ENCODE data around the gene CFAP74.
"Not testable (repeated sequence)": the region's sequence is repeated elsewhere in the genome, so short reads cannot be mapped to it uniquely, and the experiment has no call there.

Gene CFAP74

DNA sequence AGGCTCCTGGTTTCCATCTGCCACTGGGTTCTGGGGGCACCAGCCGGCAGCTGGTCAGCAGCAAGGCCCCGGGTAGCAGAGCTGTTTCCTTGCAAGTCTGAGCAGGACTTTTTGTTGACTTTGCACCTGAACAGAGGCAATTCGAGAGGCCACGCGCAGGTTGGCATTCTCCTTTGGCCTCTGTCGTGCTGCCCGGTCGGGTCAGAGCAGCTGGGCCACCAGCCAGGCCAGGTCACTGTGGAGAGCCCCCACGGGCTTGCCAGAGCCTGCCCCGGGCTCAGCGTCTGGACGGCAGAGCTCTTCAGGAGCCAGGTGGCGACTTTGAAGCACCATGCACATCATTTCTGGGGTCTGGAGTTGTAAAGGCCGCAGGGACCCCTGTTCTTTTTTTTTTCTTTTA, 56.1 kb downstream of the CFAP74 start:
- DNase-seq, result no peak

DNA sequence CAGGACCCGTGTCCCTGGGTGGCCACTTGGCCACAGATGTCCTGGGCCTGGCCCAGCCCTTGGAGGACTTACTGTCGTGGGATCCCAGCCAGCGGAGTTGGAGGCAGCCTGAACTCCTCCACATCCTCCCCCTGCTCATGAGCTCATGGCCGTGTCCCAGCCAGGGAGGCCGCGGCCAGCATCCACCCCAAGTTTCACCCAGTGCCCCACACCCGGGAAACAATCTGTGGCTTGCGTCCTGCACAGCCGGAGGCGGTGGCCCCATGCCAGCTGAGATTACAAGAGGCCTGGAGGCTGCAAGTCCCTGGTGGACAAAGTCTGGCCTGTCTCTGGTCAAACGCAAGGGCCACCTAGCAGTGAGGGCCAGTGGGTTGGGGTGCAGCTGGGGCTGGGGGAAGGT, 57.0 kb downstream of the CFAP74 start:
- DNase-seq, result no peak

DNA sequence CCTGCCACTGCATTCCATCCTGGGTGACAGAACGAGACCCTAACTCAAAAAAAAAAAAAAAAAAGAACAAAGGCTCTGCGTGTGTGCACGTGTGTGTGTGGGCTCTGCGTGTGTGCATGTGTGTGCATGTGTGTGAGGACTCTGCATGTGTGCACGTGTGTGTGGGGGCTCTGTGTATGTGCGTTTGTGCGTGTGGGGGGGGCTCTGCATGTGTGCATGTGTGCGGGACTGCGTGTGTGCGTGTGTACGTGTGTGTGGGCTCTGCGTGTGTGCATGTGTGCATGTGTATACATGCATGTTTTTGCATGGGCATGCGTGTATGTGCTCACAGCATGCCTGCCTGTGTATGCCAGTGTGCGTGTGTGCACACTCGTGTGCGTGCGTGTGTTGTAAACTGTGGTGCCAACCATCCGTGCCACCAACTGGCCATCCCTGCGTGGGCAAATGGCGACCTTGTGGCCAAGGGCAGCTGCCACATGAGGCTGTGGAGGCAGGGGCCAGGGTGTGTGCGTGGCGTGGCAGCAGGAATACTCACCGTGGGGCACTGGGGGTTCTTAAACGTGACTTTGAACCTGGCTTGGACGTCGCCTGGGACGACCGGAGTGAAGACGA, 57.7 kb downstream of the CFAP74 start:
- DNase-seq, result no peak

DNA sequence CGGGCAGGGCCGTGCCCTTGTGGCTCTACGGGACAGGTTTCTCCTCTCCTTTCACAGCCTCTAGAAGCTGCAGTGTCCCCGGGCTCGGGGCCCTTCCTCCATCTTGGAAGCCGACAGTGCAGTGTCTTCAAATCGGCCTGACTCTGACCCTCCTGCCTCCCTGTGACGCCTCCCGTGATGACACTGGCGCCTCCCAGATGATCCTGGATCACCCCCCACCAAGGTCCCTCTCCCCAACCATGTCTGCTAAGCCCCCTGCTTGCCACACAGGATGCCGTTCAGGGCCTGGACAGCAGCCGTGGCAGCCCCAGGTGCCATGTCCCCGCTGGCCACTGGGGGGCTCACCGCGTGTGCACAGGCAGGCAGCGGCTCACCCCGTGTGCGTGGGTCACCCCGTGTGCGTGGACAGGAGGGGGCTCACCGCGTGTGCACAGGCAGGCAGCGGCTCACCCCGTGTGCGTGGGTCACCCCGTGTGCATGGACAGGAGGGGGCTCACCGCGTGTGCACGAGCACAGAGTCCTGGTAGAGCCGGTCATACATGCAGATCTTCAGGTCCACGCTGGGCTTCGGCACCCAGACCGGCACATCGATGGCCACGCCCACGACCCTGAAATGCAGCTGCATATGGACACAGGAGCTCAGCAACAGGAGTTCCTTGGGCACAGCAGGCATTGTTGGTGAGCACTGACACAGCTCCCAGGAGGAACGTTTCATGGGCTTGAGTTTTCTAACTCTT, 59.6 kb downstream of the CFAP74 start:
- DNase-seq, result peak; percentile 45 to 77 (median 60)

DNA sequence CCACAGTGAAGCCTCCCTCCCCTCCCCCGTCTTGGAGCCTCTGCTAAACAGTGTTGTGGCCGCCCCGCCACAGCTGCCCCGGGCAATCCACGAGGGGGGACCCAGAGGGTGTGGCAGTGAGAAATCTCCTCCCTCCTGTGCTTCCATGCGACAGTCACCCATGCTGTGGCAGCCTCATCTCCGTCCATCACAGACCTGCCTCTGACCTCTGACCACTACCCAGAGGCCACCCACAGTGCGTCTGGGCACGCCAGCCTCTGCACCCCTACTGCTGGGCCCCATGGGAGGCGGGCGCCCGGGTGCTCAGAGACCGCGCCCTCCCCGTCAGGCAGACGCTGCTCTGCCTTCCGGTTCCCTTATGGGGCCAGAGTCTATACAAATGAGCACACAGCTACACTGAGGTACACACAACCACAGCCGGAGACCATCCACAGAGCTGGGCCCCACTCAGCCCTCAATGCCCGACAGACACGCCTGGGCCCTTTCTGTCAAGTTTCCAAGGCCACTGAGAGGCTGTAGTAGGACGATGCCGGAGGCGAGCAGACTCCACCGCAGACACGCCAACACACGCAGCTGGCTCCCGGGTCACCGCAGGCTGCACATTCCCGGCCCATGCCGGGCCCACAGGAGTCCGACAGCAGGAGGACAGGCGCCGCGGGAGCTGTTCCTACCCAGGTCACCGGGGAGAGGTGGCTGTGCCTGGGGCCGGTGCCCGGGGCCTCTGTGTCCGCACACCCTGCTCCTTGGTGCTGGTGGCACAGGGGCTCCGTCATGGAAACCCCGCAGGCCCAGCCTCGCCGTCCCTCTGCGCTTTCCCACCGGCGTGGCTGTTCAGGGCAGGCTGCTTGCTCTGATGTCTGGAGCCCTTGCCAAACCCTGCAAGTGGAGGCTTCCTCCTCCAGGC, 60.6 kb downstream of the CFAP74 start:
- DNase-seq, result no peak

DNA sequence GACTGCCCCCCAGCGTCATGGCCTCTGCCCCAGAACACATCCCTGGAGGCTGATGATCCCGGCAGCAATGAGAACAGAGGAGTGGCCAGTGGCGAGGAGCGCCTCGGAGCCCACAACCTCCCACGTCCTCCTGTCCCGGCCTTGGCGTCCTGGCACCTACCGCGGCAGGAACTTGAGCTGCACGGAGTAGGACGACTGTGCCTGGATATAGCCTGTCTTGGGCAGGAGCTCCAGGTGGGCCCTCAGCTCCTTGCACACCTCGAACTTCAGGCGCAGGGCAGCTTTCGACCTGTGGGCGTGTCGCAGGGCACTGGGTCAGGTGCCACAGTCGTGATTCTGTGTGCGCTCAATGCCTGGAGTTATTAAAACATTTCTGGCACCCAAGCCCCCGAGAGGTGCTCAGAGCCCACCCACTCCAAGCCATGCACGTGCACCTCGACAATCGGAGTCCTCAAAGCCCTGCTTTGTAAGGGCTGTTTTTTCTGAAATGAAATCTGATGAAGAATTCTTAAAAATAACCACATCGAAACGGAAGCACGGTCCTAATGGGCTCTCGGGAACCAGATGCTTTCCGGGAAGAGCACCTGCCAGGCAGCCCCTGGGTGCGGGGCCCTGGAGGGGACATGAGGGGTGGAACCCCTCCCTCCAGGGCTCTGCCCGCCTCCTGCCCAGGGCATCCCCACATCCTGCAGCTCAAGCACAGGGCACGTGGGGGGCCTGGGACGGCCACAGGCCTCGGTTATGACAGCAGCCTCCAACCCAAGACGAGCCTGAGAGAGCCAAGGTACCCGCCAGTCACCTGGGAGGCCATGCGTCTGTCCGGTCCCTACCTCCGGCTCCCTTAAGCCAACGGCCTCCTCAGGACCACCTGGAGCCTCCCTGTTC, 61.5 kb downstream of the CFAP74 start:
- no peak for DNase-seq

DNA sequence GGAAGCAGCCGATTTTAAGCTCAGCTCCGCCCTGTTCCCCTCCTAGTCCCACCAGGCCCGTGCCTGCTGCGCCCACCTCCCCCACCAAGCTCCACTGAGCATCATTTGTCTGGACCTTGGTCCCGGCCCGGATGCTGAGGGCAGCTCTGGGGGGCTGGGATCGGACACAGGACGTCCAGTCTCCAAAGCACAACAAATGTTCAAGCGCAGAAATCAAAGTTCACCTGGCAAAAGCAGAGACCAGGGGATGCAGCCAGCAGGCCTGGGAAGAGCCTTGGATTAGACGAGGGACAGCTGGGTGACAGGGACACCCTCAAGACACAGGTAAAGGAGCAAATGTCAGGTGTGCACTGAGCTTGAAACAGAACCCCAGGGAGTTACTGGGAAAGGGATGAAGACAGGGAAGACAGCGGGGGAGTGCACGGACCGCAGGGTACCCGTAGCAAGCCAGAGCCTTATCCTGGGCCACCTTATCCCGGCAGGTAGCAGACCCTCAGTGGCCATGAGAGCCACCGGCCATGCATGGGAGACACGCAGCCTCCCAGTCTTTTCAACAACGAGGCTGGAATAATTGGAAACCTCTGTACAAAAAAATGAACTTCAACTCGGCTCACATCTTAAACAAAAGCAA, 62.3 kb downstream of the CFAP74 start:
- DNase-seq, result no peak

DNA sequence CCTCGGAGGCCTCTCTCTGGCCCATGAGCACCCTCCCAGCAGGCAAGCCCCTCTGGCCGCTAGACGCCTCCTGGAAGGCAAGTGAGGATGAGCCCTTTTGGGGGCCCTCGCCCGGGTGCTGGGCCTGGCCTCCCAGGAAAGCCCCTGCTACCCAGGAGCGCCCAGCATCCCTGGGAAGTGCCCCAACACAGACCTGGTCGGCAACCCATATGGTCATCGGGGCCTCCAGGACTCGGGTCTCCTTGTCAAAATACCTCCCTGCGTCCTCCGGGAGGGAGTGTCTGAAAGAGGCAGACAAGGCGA, 63.5 kb downstream of the CFAP74 start:
- DNase-seq, result no peak

DNA sequence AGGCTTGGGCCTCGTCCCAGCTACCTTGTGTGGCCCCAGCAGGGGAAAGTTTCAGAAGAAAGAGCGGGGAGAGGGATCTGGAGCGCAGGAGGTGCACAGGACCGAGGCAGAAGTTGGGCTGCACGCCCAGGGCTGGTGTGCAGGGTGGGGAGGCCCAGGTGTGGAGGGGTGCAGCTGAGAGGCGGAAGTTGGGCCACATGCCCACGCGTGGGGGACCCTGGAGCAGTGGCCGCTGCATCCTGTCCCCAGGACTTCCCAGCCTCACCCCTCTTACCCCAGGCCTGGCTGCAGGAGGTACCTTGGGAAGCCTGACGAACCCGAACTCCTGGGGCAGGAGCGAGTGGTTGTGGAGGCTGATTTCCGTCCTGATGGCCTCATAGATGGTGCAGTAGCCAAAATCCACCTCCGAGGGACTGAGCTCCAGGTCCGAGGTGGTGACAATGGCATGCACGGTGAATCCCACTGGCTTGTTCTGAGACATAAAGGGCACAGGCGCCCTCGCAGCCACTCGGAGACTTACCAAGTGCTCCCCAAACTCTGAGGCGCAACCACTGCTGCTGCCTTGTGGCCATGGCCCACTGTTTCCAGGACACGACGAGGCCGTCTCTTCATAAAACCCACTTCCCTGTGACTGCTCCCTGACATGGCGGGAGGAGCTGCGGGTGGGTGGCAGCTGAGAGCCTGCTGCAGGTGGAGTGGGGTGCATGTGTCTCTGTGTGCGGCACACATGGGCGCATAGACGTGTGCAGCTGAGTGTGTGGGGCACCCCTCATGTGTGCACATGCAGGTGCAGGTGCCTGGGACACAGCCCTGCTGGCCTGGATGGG, 64.1 kb downstream of the CFAP74 start:
- DNase-seq, result no peak

DNA sequence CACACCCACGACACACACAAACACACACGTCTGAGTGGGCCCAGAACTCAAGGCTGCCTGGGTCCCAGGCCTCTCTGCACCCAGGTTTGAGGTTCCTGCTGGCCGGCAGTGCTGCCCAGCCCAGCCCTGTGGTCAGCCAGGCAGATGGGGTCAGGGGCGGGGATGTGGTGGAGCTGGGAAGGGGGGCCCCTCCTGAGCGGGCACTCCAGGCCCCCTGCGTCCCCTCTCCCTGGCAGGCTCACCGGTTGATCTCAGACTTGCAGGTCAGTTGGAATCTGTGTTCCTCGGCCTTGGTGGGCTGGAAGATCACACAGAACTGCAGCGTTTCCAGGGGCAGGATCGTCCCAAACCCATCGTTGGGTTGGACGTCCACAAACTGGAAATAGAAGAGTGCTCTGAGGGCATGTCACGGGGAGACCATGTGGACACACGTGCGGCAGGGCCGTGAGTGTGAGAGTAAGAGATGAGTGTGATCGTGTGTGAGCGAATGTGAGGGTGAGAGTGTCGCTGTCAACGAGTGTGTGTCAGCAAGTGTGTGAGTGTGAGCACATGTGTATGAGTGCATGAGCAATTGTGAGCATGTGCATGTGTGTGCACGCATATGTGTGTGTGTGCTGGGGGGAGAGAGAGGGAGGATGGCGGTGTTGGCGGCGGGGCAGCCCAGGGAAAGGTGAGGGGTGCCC, 64.8 kb downstream of the CFAP74 start:
- DNase-seq, result no peak

DNA sequence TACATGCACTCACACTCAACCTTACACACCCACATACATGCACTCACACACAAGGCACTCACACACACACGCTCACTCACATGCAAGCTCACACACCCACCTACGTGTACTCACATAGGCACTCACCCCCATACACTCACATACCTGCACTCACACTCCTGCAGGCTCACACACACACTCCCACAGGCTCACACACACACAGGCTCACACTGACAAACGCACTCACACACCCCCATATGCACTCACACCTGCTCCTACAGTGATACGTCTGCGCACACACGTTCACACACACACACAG, 65.4 kb downstream of the CFAP74 start:
- DNase-seq, result no peak

DNA sequence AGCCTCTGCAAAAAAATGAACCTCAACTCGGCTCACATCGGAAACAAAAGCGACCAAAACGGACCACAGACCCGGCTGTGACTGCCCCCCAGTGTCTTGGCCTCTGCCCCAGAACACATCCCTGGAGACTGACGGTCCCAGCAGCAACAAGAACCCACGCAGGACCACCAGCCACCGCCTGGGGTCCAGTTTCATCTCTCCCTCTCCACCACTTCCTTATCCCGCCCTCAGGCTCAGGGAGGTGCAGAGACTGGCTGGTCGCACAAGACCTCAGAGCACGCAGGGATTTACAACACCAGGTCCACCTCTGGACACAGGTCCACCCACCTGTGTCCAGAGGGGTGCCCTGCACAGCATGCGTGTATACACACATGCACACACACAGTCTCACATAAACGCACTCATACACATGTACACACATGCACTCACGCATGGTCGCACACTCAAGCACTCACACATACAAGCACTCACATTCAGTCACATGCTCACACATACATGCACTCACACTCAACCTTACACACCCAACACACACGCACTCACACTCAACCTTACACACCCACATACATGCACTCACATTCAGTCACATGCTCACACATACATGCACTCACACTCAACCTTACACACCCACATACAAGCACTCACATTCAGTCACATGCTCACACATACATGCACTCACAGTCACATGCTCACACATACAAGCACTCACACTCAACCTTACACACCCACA, 65.9 kb downstream of the CFAP74 start:
- DNase-seq, result no peak

DNA sequence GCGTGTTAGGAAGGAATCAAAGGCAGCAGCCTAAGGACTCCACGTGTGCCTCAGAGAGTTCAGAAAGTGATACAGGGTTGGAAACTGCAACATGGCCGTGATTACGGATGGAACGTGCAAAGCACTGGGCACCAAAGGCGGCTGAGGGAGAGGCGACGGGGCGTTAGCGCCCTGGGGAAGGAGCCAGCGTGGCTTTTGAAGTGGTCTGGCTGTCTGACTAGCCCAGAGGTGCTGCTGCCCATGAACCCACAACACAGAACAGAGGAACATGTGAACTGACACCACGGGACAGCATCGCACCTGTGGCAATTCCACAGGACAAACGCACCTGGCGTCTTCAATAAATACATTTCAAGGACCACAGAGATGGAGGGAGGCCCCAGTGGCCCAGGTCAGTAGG, 66.5 kb downstream of the CFAP74 start:
- no peak for DNase-seq

DNA sequence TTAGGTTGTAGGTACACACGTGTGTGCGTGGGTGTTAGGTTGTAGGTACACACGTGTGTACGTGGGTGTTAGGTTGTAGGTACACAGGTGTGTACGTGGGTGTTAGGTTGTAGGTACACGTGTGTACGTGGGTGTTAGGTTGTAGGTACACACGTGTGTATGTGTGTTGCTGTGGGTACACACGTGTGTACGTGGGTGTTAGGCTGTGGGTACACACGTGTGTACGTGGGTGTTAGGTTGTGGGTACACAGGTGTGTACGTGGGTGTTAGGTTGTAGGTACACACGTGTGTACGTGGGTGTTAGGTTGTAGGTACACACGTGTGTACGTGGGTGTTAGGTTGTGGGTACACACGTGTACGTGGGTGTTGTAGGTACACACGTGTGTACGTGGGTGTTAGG, 68.7 kb downstream of the CFAP74 start:
- DNase-seq, result not testable (repeated sequence)

DNA sequence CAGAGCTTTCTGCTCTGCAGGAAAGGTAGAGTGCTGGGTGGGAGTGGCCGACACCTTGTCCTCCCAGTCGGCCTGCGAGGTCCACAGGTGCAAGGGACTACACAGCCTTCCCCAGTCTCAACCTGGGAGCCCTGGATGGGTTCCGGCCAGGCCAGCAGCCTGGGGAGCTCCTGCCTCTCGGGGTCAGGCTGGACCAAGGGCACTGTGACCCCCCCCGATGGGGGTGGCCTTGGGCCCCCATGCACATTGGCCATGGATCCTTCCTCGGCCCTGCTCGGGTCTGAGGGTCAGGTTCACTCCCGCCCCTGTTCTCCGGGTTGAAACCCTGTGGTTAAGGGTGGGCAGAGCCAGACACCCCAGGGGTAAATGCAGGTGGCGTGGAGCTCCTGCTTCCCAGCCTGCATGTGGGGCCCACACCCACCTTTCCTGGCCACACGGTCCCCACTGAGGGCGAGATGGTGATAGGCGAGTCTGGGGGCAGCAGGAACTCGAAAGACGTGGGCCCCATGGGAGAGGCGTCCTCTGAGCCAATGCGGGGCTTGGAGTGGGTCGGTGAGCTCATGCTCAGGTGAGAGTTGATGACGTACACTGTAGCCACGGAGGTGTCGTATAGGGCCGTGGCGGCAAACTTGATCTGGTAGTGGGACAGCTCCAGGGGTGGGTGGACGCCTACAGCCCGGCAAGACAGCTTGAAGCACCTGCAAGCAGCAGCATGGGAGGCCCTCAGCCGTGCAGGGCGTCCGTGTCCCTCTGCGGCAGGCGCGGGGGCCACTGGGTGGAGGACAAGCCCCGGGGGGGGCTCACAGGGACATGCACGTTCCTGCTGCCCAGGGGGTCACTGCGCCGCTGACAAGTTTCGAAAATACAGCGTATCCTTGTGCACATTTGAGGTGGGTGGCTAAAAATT, 73.7 kb downstream of the CFAP74 start:
- DNase-seq, result no peak

DNA sequence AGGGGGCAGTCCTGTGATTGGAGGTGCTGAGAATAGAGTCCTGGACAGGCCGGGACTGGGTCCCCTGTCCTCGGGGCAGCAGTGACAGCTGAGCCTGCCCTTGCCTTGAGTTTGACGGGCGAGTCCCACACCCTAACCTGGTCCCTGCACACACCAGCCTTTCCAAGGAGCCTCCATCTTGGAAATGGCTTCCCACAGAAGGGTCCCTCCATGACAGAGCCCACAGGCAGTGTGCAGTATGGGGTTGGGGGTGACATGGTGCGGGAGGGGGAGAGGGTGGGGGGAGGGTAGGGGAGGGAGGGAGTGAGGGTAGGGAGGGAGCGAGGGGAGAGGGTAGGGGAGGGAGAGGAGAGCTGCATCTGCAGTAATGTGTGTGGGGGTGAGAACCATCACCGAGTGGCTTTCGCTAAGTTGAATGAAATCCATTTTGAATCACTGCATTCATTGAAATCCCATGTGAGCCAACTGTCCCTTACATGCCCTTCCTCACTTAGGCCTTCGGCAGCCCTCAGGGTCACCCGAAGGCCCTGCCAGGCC, 74.4 kb downstream of the CFAP74 start:
- DNase-seq, result no peak

DNA sequence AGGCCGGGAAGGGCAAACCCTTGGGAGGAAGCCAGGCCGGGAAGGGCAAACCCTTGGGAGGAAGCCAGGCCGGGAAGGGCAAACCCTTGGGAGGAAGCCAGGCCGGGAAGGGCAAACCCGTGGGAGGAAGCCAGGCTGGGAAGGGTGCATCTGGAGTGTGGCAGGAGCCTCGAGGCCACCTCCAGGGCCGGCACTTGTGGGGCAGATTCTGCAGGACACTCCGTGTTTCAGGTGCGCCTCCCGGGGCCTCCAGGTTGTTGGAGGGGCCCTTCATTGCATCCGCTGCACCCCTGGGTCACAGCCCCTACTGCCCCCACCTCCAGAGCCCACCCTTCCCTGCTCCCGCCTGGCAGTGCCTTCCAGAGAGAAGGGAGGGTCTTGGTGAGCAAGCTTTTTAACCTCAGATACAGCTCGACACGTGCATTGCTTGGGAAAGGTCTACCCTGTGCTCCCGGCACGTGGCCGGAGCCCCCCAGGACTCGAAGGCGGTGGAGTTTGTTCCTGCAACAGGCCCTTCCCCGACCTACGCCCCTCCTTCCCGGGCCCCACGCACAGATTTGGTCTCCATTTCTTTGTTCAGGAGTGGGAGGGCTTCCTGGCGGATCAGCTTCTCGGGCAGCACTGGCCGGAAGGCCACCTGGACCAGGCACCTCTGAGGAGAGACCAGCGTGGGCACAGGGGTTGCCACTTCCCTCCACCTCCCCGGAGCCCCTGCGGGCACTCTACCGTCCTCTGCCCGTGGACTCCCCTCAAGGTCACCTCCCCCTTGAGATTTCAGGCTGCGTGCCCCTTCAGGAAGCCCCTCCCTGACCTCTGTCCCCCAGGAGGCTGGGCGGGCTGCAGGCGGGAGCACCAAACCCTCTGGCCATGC, 75.1 kb downstream of the CFAP74 start:
- no peak for DNase-seq

DNA sequence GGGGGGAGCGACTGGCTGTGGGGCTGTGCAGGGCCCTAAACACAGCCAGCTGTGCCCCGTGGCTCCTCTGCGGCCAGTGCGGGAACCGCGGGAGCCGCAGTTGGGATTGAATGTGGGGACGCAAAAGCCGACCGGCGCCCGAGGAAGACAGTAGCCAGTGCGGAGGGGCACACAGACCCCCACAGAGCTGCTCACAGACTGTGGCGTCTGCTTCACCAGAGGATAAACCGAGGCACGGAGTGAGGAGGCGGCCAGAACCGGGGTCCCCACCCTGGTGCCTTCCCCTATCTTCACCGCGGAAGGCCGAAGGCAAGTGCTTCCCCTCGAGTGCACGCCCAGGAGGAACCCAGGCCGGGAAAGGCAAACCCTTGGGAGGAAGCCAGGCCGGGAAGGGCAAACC, 75.8 kb downstream of the CFAP74 start:
- DNase-seq, result no peak

Data from suppressor macrophage (primary cell).